MCF 10A (cell line): Measurements from ENCODE around the gene ADK. TPM values are rescaled to one million over a fixed set of nuclear protein-coding genes. Genes with fewer than 3 reads are reported as not detected.

ENCODE experiments used
- BruUV-seq: library from RNA; stranded (reverse); fragments of 400-500 nt; replicated peaks from 2 replicates; lab custom pipeline; 2021; lab: Mats Ljungman, UMichigan
- CTCF ChIA-PET: fragments of 300-600 bp; sonication (Branson Sonifier 250); formaldehyde crosslinking; extraction: SDS; loops from one replicate; lab custom pipeline; 2021; ENCODE audit warnings: antibody characterized with exemption, inconsistent platforms; lab: Yijun Ruan, JAX
- POLR2A ChIA-PET: fragments of 300-600, 350-650 bp; sonication (Branson Sonifier 250); formaldehyde crosslinking; extraction: SDS; loops from one replicate; lab custom pipeline; 2020; ENCODE audit warnings: antibody characterized with exemption, inconsistent platforms; lab: Yijun Ruan, JAX
- DNase-seq: peaks from one replicate; pipeline ENCODE4 v3.0.0-alpha.2; 2018; ENCODE audit not compliant: unreplicated experiment
- H3K27ac Mint-ChIP-seq: one replicate; pipeline ENCODE4 v1.8.0; 2022; ENCODE audit warnings: mild to moderate bottlenecking, low read depth, mixed read lengths; ENCODE audit not compliant: unreplicated experiment
- H3K27me3 Mint-ChIP-seq: one replicate; pipeline ENCODE4 v1.8.0; 2022; ENCODE audit warnings: mixed read lengths; ENCODE audit not compliant: insufficient read depth, unreplicated experiment
- H3K36me3 Mint-ChIP-seq: one replicate; pipeline ENCODE4 v1.8.0; 2022; ENCODE audit warnings: mild to moderate bottlenecking, moderate library complexity, mixed read lengths; ENCODE audit not compliant: insufficient read depth, unreplicated experiment
- H3K4me1 Mint-ChIP-seq: one replicate; pipeline ENCODE4 v1.8.0; 2022; ENCODE audit warnings: mixed read lengths; ENCODE audit not compliant: insufficient read depth, unreplicated experiment
- H3K4me3 Mint-ChIP-seq: one replicate; pipeline ENCODE4 v1.8.0; 2022; ENCODE audit warnings: mild to moderate bottlenecking, moderate library complexity, mixed read lengths; ENCODE audit not compliant: unreplicated experiment
- H3K9me3 Mint-ChIP-seq: one replicate; pipeline ENCODE4 v1.8.0; 2022; ENCODE audit warnings: mixed read lengths; ENCODE audit not compliant: unreplicated experiment
- CTCF ChIP-seq: fragments of 200-600 bp; IDR thresholded peaks from one replicate; pipeline ENCODE4 v1.8.0; 2022; ENCODE audit warnings: antibody characterized with exemption, mild to moderate bottlenecking; ENCODE audit not compliant: unreplicated experiment
- intact Hi-C: fragments of 100-400 bp; cut with micrococcal nuclease; formaldehyde crosslinking; loops from 2 replicates; pipeline ENCODE4 v1.14.1; 2022
- total RNA-seq: library from RNA; stranded (reverse); gene quantifications from 2 replicates; pipeline ENCODE4 v1.2.3, GENCODE V29; 2022

ADK gene
- total RNA-seq, 1 experiment from 2014 or later, result 98.6 TPM

DNA sequence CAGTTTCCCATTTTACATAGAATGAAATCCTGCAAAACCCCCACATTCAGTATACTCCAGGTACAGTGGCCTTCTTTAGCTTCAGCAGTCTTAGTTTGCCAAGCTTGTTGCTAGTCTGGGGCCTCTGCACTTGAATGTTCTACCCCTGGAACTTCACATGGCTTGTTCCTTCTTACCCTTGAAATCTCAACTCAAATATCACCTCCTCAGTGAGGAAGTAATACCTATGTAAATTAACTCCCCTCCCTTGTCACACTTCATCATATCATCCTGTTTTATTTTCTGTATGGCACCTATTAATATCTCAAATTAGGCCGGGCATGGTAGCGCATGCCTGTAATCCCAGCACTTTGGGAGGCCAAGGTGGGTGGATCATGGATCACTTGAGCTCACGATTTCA, 511.6 kb downstream of the ADK start:
- Mint-ChIP-seq H3K4me1 (no peaks in the 10 kb centered on the region), H3K4me3 (no peak overlapping the region), H3K27ac (no peak overlapping the region), H3K36me3 (peaks cover 6% of the 10 kb centered on the region), H3K9me3 (no peaks in the 10 kb centered on the region), H3K27me3 (no peaks in the 10 kb centered on the region)
- TF ChIP-seq CTCF, result no peak
- no peak for DNase-seq
- intact Hi-C loops, result no loop called here
- CTCF ChIA-PET, result interaction anchor here (0.7 kb wide), 1 partner anchor 27 kb away, joined by 3 read pairs; no protein-coding TSS in a partner anchor
- no TSS peak for BruUV-seq
- POLR2A ChIA-PET, result interaction anchor here (1.1 kb wide), 1 partner anchor 16 kb away, joined by 4 read pairs; no protein-coding TSS in a partner anchor

- intact Hi-C loops, result no loop called here
- ChIA-PET POLR2A (interaction anchor here (0.7 kb wide), 3 partner anchors 30 to 431 kb away, joined by 3 to 4 read pairs (median 3); no protein-coding TSS in a partner anchor), CTCF (interaction anchor here (0.6 kb wide), 1 partner anchor 8 kb away, joined by 4 read pairs; no protein-coding TSS in a partner anchor)
- Mint-ChIP-seq H3K27ac (no peak overlapping the region), H3K4me1 (no peaks in the 10 kb centered on the region), H3K9me3 (no peaks in the 10 kb centered on the region), H3K4me3 (no peak overlapping the region), H3K36me3 (peaks cover 14% of the 10 kb centered on the region), H3K27me3 (no peaks in the 10 kb centered on the region)
- no TSS peak for BruUV-seq
- no peak for TF ChIP-seq CTCF
- no peak for DNase-seq
These were observed 518.2 kb downstream of the ADK start for GRCh38 chr10:74669210-74669609.

- H3K4me3 Mint-ChIP-seq, result no peak overlapping the region
- POLR2A ChIA-PET, result no interaction called here
- no TSS peak for BruUV-seq
- no peak for TF ChIP-seq CTCF
- no peaks in the 10 kb centered on the region for H3K9me3 Mint-ChIP-seq
- DNase-seq, result no peak
- H3K36me3 Mint-ChIP-seq, result peaks cover 11% of the 10 kb centered on the region
- H3K27me3 Mint-ChIP-seq, result no peaks in the 10 kb centered on the region
- H3K27ac Mint-ChIP-seq, result no peak overlapping the region
- CTCF ChIA-PET, result interaction anchor here (0.7 kb wide), 1 partner anchor 427 kb away, joined by 3 read pairs; no protein-coding TSS in a partner anchor
- intact Hi-C loops, result no loop called here
- H3K4me1 Mint-ChIP-seq, result no peaks in the 10 kb centered on the region
These were observed 520.7 kb downstream of the ADK start for GRCh38 chr10:74671716-74672115.

- no TSS peak for BruUV-seq
- no peaks in the 10 kb centered on the region for H3K9me3 Mint-ChIP-seq
- intact Hi-C loops, result no loop called here
- H3K27ac Mint-ChIP-seq, result no peak overlapping the region
- no peak overlapping the region for H3K4me3 Mint-ChIP-seq
- ChIA-PET CTCF (interaction anchor here (0.8 kb wide), 1 partner anchor 33 kb away, joined by 3 read pairs; no protein-coding TSS in a partner anchor), POLR2A (interaction anchor here (0.9 kb wide), 1 partner anchor 9 kb away, joined by 4 read pairs; no protein-coding TSS in a partner anchor)
- DNase-seq, result no peak
- TF ChIP-seq CTCF, result no peak
- H3K4me1 Mint-ChIP-seq, result no peaks in the 10 kb centered on the region
- H3K27me3 Mint-ChIP-seq, result no peaks in the 10 kb centered on the region
- H3K36me3 Mint-ChIP-seq, result peaks cover 20% of the 10 kb centered on the region
These were observed 521.6 kb downstream of the ADK start for GRCh38 chr10:74672430-74673165.
